ENCODE data around the gene MEIKIN.

The MEIKIN gene

DNA sequence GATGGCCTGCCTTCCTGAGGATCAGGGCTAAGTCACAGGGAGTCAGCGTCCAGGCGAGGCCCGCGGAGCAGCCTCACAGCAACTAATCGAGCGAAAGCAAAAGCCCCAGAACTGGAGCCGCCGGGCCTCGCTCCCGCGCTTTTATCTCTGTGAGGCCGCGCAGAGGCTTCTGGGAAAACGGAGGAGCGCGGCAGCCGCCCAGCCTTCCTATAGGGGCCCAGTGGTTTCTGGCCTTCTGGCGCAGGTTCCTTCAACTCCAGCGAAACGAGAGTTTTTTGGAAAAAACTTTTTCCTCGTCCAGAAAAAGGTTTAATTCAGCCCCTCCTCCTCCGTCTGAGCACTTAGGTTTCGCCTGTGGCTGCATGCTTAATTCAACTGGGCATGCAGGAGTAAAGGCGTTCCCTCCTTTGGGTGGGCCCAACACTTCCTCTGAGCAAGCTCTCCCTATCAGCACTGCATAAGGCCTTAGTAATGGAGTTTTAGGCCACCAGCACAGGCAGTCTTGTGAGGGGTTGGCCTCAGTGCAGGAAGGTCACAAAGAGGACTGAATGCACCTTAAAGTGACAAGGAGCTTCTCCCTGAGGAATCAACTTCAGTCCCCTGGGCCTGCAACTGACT is at the start of gene MEIKIN:
TSS of gene MEIKIN (minus strand) at position 113 of the 618 bp plus-strand sequence. CDS start 158 bp downstream, outside the sequence.
- peak; percentile 16 for DNase-seq

DNA sequence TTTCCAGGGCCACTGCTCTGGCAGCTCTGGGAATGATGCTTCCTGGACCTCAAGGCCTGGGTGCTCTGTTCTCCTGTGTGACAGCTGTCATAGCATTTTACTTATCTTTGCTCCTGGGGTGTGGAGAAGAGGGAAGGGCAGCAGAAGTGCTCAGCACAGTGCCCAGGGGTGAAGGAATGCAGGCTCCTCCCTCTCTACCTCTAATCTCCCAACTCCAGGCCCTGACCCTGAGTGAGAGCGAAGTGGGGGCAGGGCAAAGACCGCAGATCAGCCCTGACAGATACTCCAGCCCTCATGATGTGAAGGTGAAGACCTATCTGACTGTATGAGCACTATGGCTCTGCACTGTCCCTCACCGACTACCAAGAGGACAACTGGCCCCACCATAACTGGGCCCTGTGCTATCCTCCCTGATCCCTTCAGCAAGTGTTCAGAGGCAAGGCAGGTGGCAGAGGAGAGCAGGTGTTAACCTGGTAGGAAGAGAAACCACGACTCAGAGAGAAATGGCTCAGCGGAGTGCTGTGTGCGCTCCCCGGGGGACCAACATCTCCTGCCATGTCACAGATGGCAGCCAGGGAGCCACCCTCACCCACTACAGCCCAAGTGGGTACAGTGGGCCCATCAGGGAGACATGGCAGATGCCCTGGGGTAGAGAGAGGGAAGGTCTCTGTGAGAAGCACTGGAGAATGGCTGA is 49.2 kb upstream of the MEIKIN start:
- DNase-seq: peak; percentile 52

DNA sequence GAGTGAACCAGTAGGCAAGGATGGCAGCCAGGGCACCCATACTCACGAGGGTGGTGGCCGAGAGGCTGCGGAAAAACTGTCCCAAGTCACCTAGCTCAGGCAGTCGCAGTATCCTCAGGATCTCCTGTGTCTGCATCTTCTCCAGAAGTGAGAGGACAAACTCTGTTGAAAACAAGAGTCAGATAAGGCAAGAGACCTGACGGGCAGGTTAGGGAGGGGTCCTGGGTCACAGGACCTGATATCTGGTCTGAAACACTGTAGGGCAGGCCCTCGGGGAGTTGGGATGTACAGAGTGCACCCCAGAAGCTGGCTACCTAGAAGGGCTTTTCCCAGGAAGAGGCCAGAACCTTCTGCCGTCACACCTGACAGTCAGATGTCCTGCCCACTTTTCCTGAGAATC is 48.6 kb upstream of the MEIKIN start:
- DNase-seq: no peak

DNA sequence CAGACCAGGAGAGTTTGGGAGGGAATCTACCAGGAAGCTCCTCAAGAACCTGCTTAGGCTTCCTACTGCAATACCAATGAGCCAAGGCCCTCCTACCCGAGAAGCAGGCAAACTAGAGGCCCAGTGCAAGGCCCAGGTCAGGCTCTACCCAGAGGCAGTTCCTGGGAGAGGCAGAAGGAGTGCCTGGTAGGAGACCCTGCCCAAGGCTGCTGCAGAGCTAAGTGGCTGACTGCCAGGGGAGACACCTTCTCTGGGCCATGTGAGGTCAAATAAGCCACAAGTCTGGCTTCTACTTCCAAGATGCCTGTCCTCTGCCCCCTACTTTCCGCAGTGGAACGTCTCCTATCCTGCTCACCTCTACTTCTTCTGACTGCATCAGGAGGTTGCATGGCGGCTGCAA is 48.2 kb upstream of the MEIKIN start:
- DNase-seq: no peak

DNA sequence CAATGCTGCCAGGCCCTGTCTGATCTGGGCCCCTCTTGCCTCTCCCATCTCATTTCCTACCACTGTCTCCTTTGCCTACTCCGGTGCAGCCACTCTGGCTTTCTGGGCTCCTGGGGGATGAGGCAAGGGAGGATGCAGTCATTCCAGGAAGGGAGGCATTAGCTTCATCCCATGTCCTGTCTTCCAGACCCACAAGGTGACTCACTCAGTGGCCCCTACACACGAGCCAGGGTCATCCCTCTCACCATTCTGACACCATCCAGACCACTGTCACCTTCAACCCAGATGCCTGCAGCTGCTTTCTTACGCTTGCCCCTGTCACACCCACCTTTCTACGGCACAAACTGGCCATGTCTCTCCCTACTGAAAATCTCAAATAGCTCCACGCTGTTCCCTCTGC is 46.9 kb upstream of the MEIKIN start:
- DNase-seq: no peak

GRCh38 chr5:131991593-131992324 is 46.3 kb upstream of the MEIKIN start:
- DNase-seq: no peak

DNA sequence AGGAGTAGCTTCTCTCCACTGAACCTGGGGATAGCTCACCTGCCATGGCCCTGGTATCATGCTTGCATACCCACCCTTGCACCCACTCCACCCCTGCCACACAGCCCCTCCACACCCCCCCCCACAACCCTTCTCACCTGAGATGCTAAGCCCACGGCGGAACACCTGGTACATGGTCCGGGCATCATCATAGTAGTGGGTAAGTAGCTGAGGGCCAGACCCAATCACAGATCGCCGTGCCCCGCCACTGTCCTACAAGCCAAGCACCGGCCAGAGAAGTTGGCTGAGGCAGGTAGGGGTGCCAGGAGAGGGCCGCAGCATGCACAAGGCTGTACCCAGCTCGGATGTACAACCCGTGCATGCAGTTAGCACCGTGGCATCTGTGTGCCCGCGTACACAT is 45.3 kb upstream of the MEIKIN start:
- no peak for DNase-seq

DNA sequence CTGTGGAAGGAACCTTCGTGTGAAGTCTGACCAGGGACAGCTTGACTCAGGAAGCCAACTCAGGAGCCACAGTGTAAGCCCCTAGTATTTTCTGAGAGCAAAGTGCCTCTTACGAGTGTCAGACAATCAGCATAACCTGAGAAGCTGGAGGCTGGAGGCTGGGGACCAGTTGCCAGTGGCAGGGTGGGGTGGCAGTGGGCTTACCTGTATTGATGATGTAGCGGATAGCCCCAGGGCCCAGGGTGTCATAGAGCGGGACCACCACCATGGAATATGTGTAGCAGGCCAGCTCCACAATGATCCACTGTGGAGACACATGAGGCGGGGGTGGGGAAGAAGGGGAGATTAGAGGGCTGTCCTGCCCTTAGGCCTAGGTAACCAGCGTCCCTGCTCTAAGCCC is 43.1 kb upstream of the MEIKIN start:
- DNase-seq: no peak

- no peak for DNase-seq
Measured at GRCh38 chr5:131987251-131987650, 41.8 kb upstream of the MEIKIN start.

- DNase-seq: no peak
Measured at GRCh38 chr5:131986161-131986912, 40.9 kb upstream of the MEIKIN start.

DNA sequence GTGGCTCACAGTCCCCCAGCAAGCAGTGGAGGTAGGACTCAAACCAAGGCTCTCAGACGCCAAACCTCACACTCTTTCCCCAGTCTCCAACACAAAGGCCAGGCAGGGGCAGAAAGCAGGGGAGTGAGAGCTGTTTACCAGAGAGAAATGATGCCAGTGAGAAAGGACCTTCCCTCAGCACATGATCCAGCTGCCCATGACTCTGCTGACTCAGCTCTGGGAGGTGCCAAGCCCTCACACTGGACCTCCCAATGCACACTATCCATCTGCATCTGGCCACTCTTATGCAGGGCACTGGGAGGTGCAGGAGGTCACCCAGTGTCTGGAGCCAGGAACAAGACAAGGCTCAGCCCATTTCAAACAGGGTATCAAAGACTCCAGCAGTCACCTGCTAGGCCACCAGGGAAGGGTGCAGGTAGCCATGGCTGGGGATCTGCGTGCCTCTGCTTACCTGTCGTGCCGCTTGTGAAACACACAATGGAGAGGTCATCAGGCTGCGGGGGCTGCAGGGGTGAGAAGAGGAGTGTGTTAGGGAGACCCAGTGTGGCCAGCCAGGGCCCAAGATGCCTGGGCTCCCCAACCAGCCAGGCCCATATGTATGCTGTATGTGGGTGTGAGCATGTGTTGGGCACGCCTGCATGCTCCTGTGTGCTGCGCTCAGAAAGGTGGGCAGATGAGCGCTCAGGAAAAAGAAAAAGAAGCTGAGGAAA is 39.6 kb upstream of the MEIKIN start:
- DNase-seq: no peak

- DNase-seq: no peak
Measured at GRCh38 chr5:131983244-131983771, 37.8 kb upstream of the MEIKIN start.

DNA sequence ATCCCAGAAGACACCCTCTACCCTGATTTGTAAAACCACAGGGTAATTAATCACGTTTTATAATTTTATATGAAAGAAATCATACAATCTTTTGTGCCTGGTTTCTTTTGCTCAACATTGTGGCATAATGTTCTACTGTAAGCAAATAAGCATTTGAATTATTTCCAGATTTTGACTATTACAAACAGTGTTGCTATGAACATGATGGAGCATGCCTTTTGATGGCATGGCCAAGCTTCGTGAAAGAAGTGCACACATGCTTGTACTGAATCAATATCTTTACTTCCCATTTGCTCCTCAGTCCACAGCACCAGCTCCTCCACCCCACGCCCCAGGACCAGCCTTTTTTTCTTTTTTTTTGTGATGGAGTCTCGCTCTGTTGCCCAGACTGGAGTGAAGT is 36.1 kb upstream of the MEIKIN start:
- no peak for DNase-seq

- no peak for DNase-seq
Measured at GRCh38 chr5:131980696-131981095, 35.2 kb upstream of the MEIKIN start.

DNA sequence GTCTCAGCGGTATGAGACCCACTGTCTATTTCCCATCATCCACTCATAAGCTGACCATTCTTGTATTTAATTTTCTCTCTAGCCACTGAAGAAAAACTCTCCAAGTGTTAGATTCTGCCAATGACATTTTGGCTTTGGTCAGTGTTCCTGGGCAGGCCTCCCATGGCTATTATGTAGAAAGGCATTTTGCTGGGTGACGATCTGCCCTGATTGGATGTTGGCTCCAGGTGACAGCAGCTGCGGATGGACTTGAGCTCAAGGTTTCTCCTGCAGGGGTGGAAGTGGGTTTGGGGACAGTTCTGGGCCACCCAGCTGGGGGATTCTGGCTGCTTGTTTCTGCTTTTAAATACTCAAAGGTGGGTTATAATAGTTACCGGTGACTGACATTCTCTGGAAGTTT is 34.4 kb upstream of the MEIKIN start:
- DNase-seq: no peak

GRCh38 chr5:131977212-131977604 is 31.7 kb upstream of the MEIKIN start:
- no peak for DNase-seq

DNA sequence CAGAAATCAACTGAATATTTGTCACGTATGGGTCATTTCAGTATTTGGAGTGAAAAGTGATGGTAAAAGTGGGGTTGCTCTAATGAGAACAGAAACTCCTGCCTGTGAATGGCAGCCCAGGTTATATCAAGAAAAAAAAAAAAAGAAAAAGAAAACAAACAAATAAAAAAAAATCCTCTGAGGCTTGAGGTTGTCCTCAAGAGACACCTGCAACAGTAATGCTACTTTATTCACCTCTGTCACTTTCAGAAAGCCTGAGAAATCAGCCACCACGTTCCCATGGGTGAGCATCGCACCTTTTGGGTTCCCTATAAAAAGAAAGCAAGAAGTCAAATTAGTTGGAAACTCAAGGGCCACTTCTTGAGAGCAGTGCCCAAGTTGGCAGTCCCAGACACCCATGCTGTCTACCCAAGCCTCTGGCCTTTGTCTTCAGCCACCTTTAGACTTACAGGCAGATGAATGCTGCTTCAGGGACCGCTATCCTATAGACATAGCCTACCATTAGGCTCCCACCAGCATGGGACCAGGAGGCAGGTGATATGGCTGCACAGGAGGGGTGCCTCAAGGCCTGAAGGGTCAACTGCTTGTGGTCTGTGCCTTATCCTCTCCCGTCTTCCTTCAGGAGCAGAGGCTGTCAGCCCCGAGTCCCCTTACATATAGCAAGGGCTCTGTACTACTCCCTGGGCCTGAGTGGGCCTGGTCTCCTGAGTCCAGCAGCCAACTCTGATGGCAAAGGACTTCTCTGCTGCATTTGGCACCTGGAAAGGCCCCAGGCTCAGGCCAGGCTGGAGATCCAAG is 31.1 kb upstream of the MEIKIN start:
- no peak for DNase-seq

- no peak for DNase-seq
Measured at GRCh38 chr5:131974956-131975726, 29.7 kb upstream of the MEIKIN start.

- DNase-seq: no peak
Measured at GRCh38 chr5:131974622-131974955, 29.1 kb upstream of the MEIKIN start.

GRCh38 chr5:131974016-131974415 is 28.6 kb upstream of the MEIKIN start:
- no peak for DNase-seq

Measured in NCI-H69 (cell line).